HS-5 (cell line): ENCODE measurements around the gene COL10A1.

Experiments used
- DNase-seq: peaks from one replicate; pipeline ENCODE4 v3.0.0-alpha.2; 2012; ENCODE audit warnings: low read depth

COL10A1 gene

DNA sequence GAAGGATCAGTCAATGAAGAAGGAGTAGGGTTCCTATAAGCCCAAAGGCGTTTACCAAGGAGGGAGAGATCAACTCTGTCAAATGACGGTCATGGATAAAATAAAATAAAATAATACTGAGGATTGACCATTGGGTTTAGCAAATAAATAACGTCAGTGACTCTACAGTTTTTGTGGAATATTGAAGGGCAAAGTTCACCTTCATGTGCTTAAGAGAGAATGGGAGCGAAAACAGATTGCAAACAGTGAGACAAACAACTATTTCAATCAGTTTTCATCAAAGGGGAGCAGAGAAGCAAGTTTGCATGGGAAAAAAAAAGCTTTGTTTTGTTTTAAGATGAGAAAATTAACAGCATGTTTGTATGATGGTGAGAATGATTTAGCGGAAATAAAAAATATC is 42.9 kb downstream of the COL10A1 start:
- DNase-seq: no peak

- DNase-seq: no peak
These were observed 47.0 kb downstream of the COL10A1 start for GRCh38 chr6:116078945-116079344.

DNA sequence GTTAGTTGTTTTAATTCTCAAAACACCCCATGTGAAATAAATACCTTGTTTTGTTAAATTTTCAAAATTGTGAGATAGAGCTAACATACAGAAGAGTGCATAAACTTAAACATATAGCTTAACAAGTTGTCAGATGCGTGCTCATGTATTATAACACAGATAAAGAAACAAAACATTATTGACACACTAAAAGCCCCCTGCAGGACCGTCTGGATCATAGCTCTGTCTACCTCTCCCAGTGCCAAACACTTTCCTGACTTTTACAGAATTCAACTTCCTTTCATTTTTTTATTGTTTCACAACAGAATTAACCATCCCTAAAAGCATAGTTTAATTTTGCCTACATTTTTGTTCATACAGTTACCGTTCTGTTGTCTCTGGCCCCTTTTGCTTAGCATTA is 47.4 kb downstream of the COL10A1 start:
- DNase-seq: no peak

- no peak for DNase-seq
These were observed 51.1 kb downstream of the COL10A1 start for GRCh38 chr6:116074732-116075390.

- DNase-seq: peak; percentile 58
These were observed 52.0 kb downstream of the COL10A1 start for GRCh38 chr6:116073765-116074440.

DNA sequence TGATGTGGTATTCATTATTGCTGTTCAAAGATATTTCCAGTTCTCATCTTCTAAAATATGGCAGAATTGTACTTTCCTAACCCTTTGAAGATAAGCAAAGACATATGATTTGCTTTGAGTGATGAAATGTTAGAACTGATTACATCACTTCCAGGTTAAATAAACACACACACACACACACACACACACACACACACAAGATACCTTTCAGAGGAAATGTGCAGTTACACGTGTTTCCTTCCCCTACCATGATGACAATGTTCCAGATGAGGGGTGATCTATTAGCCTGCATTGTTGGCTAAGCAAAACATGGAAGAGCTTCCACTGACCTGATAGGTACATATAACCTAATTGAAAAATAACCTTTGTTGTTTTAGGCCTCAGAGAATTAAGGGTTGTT is 53.6 kb downstream of the COL10A1 start:
- DNase-seq: no peak

DNA sequence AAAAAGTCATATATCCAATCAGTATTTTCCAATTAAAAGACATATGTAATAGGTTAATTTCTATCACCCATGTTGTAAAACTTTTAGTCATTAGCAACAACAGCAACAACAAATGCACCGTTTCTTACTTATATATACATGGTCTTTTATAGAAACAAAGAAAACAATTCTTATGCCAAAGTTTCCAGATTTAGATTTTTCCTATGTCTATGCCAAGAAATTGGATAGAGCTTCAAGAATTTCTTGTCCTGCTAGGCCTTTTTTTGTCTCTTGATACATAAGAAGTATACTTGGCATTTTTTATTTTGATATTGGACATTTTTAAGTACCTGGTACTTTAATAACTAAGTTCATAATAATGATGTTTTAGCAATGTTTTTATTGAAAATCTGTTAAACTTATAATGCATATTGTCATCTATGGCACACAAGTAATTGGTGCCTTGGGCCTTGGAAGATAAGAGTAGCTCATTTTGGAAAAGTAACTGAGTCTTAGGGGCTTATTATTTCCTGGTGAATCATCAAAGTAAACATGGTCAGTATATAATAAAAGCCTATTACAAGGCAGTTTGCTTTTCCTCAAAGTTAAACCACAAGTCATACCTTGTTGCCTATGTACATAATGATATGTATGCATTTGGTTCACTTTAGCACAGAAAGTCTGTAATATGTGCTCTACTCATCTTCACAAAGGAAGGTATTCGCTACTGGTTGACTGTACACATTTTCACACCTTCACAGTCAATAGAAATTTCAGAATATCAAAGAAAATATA is 55.1 kb downstream of the COL10A1 start:
- DNase-seq: no peak

- DNase-seq: no peak
These were observed 55.8 kb downstream of the COL10A1 start for GRCh38 chr6:116070101-116070500.
